HG03457 (cell line): Measurements from ENCODE around the gene NTSR1.

Experiments used
- ATAC-seq: cut with Tn5 transposase; IDR thresholded peaks from one replicate; pipeline ENCODE4 v1.9.1; 2021; ENCODE audit warnings: moderate number of reproducible peaks; ENCODE audit not compliant: unreplicated experiment

The NTSR1 gene

GRCh38 chr20:62737271-62737811 is 28.7 kb downstream of the NTSR1 start:
- no peak for ATAC-seq

GRCh38 chr20:62738025-62738881 is 29.6 kb downstream of the NTSR1 start:
- ATAC-seq = no peak

GRCh38 chr20:62739067-62739466 is 30.4 kb downstream of the NTSR1 start:
- no peak for ATAC-seq

GRCh38 chr20:62739581-62740285 is 31.1 kb downstream of the NTSR1 start:
- no peak for ATAC-seq

- ATAC-seq = no peak
Observed at GRCh38 chr20:62740286-62741141, 31.9 kb downstream of the NTSR1 start.

GRCh38 chr20:62741191-62741691 is 32.6 kb downstream of the NTSR1 start:
- no peak for ATAC-seq

- no peak for ATAC-seq
Observed at GRCh38 chr20:62741701-62742491, 33.3 kb downstream of the NTSR1 start.

- ATAC-seq = no peak
Observed at GRCh38 chr20:62742550-62742949, 33.9 kb downstream of the NTSR1 start.

- no peak for ATAC-seq
Observed at GRCh38 chr20:62742979-62743776, 34.5 kb downstream of the NTSR1 start.

GRCh38 chr20:62743777-62744317 is 35.2 kb downstream of the NTSR1 start:
- no peak for ATAC-seq

- no peak for ATAC-seq
Observed at GRCh38 chr20:62744741-62745191, 36.1 kb downstream of the NTSR1 start.

- ATAC-seq = no peak
Observed at GRCh38 chr20:62745279-62745951, 36.8 kb downstream of the NTSR1 start.

GRCh38 chr20:62745952-62746288 is 37.3 kb downstream of the NTSR1 start:
- no peak for ATAC-seq

GRCh38 chr20:62748311-62748710 is 39.7 kb downstream of the NTSR1 start:
- no peak for ATAC-seq

- no peak for ATAC-seq
Observed at GRCh38 chr20:62749851-62750445, 41.3 kb downstream of the NTSR1 start.

GRCh38 chr20:62751551-62752150 is 43.0 kb downstream of the NTSR1 start:
- ATAC-seq = no peak

- no peak for ATAC-seq
Observed at GRCh38 chr20:62752181-62752670, 43.6 kb downstream of the NTSR1 start.
